Fibroblast of skin of left biceps (primary cell): Measurements from ENCODE around the gene CDC42BPB.

Experiments
- DNase-seq, 2 experiments: peaks; one replicate each; pipeline ENCODE4 v3.0.0-alpha.2; 2013; ENCODE audit warnings: low read depth in 2 of 2

CDC42BPB gene

DNA sequence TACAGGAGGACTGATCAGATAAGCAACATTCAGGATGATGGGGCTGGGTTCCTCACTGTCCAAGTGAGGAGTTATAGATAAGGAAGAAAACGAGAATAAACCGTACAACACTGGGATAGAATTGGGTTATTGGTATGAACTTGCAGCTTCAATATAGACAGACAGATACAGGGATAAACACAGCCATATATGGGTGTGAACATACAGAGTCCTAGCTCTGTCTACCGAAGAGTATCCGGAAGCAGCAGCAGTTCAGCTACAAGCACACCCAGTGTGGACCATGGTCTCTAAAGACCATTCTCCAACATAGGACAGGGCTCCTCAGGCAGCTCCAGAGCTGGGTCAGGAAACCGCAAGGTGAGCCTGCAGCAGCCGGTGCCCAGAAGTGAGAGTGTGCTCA is 40.8 kb downstream of the CDC42BPB start:
- no peak for DNase-seq

DNA sequence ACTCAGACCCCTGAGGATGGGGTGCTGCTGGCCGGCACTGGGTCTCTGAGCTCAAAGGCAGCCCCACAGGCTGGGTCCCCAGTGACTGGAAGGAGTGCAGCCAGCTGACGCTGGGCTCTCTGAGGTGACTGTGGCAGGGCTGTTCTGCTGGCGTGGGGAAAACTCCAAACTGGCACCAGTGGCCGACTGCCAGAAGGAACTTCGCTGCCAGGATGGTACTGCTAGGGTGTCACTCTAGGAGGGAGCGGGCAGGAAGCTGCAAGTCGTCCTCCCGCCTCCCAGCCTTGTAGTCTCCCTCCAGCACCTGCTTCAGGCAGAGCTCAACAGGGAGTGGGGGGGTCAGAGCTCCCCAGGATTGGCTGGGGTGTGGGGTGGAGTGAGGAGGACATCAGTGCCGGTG is 41.3 kb downstream of the CDC42BPB start:
- DNase-seq, result no peak

DNA sequence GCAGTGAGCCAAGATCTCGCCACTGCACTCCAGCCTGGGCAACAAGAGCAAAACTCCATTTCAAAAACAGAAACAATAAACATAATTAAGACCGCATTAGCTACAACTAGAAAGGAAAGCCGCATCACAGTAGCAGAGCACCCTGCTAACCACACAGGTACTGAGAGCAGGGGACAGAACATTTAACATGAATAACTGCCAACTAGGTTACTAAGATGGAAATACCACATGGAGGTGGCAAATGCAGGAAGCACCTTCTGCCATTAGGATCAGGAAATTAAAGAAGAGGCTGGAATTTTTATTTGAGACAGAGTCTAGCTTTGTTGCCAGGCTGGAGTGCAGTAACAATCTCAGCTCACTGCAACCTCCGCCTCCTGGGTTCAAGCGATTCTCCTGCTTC is 41.9 kb downstream of the CDC42BPB start:
- DNase-seq, result no peak

DNA sequence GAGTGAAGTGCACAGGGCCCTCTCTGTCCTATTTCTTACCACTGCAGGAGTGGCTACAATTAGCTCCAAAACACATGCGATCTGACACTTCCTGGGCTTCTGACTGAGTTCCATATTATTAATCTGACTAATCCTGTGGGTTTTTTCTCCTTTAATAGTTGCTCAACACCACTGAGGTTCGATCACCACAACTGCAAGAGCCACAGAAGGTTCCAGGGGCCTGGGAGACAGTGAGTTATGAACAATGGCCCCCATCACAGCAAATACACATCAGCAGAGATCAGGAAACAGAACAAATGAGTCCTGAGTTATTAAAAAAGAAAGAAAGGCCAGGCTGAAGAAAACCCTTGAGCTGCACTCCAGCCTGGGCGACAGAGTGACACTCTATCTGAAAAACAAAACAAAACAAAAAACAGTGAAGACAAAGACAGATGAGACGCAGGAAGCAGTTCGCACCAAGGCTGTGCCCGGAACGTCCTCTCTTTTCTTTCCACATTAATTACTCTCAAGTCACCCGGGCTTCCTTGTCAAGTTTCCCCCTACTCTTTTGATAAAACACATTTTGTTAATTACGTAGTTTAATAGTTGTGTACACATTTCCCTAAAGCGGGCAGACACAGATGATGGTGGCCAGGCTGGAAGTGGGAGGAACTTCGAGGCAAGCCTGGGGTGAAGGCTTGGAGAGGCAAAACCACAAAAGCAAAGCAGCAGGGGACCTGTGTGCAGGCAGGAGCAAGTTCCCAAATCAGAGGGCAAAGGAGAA is 42.7 kb downstream of the CDC42BPB start:
- peak; percentile 38 to 44 for DNase-seq

DNA sequence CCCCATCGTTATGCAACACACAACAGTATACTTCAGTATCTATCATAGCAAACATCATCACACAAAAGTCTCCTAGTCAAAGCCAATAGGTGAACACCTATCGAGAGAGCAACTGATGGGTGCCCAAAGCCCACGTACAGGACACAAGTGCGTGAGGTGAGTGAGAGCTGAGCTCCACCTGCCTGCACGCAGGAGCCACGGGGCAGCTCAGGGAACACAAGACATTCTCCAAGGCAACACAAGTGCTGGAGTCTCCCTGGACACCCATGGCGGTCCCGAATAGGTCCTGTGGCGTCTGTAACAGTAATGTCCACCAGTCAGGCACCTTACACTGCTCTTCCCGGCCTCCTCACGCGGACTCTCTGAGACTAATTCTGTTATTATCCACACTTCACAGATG is 44.3 kb downstream of the CDC42BPB start:
- DNase-seq, result no peak

DNA sequence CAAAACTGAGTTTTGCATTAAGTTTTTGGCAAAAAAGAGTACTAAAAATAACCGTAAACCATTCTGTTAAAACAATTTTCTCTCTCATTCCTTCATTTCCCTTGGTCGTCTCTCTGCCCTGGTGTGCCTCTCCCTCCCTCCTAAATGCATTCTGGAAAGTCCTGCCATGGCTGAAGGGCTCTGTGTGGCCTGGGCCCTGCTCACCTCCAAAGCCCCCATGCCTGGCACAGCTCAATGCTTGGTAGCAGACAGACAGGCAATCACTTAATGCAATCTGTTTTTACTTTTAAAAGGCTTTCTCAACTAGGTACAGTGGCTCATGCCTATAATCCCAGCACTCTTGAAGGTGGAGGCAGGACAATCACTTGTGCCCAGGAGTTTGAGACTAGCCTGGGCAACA is 47.8 kb downstream of the CDC42BPB start:
- no peak for DNase-seq

DNA sequence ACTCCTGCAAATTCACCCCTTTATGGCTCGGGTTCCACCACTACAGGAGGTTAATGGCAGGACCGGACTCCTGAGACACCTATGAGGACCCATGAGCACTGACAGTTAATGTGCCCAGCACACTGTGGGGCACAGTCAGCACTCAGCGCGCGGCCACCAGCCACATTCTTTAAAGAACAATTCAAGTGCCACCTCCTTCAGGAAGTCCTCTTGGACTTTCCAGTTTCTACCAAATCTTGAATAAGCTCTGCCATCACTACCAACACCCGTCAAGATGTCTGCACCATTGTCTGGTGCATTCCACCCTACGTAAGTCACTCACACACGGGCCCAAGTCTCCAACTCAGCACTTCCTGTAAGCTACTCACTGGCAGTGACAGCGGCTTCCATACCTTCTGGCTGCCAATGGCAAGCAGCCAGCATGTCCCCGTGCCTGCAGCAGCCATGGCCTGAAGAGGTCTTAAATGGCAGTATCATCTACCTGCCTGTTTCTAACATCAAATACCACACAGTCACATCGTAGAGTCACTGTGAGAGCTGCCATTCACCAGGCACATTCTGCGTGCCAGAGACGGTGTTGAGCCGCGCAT is 48.5 kb downstream of the CDC42BPB start:
- DNase-seq, result peak in 1 of 2 experiments; percentile 10

DNA sequence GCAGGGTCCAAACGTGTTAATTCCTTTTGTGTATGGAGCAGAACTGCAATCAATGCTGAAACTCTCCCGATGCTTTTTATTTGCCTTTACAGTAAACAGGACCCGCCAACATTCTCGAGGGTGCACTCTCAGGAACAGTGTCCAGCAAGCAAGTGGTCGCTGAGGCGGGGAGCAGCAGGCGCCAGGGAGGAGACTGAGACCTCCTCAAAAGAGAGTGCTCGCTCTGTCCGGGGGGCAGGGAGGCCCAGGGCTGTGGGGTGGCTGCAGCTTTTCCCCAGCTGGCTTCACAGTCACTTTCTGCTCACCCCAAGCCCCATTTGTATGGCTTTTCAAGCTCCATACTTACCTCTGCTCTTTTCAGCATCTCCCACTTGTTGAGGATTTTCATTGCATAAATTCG is 49.2 kb downstream of the CDC42BPB start:
- DNase-seq, result no peak

DNA sequence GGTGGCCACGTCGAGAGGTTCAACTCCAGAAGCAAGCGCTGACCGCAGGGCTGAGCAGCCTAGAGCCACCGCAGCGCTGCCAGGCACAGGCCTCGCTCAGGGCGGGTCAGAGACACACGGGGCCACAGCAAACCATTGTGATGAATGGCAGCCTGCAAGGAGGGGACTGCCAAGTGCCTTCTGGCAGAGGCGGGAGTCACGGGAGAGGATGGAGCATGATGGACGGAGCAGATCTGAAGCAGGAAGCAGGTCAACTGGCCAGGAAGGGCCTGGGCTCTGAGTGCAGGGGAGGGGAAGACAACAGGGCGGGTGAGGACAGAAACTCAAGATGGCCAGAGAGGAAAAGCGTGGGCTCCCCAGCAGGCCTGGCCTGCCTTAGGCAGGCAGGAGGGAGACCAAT is 49.8 kb downstream of the CDC42BPB start:
- DNase-seq, result no peak

DNA sequence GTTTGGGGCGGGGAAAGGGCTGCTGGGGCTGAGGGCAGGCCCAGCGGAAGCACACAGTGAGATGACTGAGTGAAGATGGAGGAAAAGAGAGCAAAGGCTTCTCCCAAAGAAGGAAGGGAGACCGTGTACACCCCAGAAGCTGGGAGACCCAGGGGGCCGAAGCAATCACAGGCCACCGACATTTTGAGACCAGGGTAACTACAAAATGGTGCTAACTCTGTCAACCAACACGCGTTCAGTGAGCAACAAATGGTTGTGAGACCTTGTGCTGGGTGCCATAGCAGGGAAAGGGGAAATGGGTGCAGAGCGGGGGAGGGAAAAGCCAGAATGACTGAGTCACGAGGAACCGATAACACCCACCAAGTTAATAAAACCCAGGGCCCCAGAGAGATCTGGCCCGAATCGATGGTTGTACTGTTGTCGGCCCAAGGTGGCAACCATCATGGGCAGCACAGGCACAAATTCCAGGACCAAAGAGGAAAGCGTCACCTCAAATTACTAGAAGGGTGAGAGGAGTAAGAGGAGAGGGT is 50.3 kb downstream of the CDC42BPB start:
- DNase-seq, result no peak

DNA sequence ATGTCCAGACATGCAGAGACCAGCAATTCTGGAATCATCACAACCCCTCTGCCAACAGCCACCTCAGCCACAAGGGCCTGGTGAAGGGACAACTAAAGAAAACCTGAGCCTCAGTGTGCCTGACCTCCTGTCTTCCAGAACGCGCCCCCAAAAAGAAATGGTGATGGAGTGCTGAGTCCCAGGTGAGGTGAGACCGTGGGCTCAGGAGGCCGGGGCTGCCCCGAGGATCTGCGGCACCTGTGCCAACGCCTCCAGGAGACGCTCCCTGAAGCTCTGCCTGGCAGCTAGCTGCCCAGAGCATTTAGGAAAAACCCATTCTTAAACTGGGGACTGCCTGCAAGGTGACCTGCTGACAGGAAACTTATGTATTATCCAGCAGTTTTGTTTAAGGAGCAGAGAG is 51.2 kb downstream of the CDC42BPB start:
- DNase-seq, result no peak

DNA sequence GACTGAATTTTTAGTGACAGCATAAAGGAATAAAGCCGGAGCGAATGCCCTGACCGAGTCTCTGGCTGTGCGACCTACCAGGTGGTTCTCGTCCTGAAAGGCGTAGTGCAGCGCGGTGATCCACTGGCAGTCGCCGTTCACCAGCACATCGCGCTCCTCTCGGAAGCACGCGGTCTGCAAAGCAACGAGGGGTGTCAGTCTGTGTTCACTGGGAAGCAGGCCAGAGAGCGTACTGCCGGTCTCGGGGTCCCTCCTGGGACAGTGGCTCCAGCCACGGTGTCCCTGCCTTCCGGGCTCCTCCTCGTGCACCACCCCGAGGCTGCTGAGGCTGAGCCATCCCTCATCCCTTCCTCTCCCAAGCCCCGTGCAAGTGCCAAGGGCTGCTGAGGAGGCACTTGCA is 53.5 kb downstream of the CDC42BPB start:
- DNase-seq, result no peak

DNA sequence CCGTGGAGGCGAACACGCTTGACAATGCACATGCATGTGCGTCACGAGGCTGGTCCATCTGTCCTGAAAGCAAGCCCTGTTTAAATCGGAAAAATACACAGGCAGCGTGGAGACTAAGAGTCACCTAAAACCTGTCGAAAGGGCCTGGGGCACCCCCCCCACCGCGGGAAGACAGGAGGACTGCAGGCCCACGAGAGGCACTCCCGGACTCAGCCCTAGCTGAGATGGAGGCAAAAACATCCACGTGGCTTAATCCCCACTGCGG is 54.1 kb downstream of the CDC42BPB start:
- DNase-seq, result no peak

DNA sequence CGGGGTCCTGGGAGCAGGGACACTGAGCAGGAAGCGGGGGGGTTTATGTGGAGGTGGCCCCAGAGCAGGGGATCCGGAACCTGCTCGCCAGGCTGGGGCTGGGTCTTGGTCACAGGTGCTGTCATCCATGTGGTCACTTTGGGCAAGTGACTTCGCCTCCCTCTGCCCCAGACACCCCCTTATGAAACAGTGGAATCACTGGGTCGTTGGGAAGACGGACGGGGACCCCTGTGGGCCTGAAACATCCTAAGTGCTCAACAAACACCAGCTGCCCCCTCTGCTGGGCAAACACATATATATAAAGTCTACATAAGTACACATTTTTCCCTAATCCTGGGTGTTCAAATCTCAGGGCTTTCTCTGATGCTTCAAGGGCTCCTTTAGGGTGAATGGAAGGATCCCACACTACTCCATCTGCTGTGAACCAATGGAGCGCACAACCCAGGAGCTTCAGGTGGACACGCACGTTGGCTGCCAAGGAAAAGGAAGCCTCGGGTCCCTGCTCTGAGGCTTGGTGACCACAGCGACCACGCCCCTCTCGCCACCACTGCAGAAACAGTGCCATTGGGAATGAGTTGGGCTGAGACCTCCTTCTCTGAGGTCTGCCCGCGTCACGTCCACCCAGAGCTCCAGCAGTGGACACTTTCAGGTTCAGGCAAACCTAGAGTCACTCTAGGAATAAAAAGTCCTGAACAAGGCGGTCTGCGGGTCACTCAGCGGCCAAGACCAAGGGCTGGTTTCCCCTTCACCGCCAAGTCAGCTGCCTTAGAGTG is 54.6 kb downstream of the CDC42BPB start:
- DNase-seq, result no peak

DNA sequence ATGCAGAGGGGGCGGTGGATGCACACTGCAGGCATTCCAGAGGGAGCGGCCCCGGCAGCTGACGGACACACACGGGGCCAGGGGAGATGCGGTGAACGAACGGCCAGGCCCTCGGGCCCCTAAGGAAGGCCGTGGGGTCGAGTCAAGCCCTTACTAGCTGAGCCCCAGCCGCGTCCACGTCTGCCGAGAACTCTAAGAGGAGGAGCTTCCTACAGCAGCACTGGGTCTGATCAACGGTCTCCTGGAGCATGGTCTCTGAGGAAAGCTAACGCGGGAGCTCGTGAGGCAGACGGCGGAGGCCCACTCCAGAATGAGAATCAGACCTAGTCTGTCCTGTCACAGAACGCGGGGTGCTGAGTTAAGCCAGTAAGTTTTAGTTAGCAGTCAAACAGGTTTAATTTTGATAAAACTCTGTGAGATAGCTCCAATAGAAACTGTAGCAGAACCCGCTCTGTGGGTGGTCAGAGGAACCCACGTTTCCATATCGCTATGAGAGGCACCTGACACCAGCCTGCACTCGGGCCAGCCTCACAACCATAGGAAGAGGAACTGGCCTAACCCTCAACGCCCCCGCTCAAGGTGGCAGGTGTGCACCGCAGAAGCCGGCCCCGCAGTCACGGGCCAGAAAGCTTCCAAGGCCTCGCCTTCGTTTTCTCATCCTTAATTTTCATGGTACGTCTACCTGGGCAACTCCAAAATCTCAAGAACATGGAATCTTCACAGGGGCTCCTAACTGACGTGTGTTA is 55.5 kb downstream of the CDC42BPB start:
- no peak for DNase-seq

DNA sequence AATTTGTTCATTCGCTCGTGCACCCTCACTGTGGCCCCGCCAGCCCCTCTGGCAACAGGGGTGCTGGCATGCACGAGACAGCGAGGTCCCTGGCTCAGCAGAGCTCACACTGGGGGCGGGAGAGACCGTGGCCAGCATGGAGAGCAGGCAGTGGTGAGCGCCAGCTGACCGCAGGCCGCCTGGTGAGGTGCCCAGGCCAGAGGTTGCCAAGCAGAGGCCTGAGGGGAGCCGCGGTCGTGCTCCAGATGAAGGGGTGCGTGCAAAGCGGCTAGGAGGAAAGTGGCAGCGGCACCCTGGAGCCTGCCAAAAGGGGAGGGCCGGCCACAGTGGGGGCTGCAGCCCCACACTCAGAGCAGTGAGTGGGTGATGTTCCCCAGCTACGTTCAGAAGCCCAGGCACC is 56.1 kb downstream of the CDC42BPB start:
- no peak for DNase-seq

DNA sequence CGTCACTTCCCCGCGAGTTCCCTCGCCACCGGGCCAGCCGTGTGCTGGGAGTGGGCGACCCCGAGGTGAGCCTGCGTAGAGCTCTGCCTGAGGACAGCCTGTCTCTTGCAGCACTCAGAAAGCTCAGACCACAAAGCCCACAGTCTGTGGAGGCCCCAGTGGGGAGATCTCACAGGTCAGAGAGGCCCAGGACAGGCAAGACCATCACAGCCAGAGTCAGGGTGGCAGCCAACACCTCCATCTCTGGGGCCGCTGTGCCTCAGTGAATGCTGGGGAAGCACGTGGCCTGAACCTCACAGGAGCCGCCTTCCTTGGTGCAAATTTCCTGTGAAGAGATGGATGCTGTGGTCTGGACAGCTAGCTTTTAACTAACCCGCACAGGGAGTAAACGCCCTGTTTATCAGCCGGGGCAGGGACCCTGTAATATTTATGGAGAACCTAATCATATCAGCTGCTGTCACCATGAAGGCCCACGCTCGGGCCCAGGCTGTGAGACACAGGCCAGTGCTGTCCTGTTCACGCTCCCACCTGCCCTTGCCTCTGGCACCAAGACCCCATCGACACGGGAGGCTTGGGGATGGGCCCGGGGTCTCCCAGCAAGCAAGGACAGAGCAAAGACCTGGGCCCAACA is 56.9 kb downstream of the CDC42BPB start:
- DNase-seq, result no peak

DNA sequence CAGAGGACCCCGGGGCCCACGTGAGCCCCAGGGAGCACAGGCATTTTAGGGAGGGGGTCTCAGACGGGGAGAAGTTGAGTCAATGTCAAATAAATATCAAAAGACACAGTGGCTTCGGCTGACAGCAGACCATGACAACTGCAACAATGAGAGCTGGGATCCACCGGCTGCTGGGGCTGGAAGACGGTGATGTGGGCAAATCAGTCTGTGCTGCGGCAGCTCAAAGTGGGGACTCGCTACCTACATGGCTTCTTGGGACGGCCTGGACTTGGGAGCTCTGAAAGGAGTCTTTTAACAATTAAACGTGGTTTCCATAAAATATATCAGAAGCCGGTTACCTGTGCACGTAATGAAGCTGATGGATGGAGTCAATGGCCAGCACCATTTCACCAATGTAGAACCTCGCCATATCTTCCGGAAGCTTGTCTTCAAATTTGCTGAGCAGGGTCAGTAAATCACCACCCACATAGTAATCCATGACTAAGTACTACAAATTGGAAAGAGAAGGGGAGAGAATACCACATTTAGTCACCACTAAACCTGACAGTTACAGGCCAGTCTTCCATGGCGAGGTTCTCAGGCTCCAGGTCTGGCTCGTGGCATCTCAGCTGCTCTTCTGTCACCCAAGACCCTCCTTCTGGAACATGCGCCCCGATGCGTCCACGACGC is 58.0 kb downstream of the CDC42BPB start:
- no peak for DNase-seq

DNA sequence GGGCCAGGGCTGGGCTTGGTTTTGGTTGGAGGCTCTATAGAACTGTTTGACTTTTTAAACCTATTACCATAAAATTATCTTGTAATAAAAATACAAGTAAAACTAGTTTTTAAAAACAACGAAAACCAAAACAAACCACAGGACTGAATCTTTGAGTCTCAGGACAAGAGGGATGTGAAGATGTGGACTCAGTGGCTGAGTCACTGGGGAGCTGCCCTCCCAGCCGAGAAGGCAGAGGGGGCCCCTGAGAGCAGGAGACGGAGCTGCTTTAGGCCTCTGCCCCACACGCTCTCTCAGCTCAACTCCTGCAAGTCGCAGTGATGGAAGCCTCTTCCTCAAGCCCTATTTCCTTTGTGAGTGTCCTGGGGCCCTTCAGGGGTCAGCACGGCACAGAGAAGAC is 59.0 kb downstream of the CDC42BPB start:
- no peak for DNase-seq

DNA sequence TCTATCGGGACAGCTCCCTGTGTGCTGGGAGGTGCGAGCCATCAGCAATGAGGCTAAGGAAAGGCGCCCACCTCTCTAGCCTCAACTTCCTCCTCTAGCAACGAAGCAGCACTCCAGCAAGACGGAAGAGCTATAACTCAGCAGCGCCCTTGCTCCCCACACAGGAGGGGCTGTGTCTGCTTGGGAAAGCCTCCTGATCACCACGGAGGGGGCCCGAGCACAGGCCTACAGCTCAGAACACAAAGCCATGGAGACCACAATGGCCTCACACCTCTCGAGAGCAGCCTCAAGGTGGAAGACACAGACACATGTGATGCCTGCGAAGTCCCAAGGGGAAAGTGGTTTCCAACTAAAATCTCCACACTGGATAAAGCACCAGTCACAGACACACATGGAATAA is 60.4 kb downstream of the CDC42BPB start:
- no peak for DNase-seq

DNA sequence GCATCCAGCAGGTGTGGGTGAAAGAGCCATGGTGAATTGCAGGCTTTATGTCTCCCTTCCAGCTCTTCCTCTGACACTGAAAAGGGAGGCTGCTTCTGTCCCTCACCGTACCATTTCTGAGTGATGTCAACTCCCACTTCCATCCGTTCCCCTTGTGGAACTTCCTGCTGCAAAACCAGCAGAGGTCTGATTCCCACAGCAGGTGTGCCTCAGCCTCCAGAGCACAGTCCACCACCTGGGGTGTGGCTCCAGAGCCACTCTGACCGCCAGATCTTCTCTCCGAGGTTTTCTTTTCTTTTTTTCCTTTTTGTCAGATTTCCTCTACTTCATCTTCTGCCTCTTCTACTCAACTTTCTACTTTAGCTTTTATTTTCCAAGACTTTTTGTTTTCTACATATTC is 62.7 kb downstream of the CDC42BPB start:
- DNase-seq, result no peak
